GM18520 (cell line): ENCODE results near the gene FUT2.

ENCODE experiments used
- ATAC-seq: cut with Tn5 transposase; IDR thresholded peaks from one replicate; pipeline ENCODE4 v1.9.1; 2021; ENCODE audit not compliant: unreplicated experiment

The FUT2 gene

GRCh38 chr19:48724796-48725753, 29.3 kb downstream of the FUT2 start:
- ATAC-seq = no peak

GRCh38 chr19:48726556-48726955, 30.8 kb downstream of the FUT2 start:
- ATAC-seq = no peak

GRCh38 chr19:48728911-48729664, 33.3 kb downstream of the FUT2 start:
- no peak for ATAC-seq

- no peak for ATAC-seq
Observed at GRCh38 chr19:48731452-48731851, 35.7 kb downstream of the FUT2 start.

- ATAC-seq = no peak
Observed at GRCh38 chr19:48734625-48735024, 38.9 kb downstream of the FUT2 start.

GRCh38 chr19:48735031-48735615, 39.4 kb downstream of the FUT2 start:
- no peak for ATAC-seq

GRCh38 chr19:48737360-48737998, 41.7 kb downstream of the FUT2 start:
- ATAC-seq = no peak

- ATAC-seq = peak; percentile 85
Observed at GRCh38 chr19:48738557-48739403, 43.0 kb downstream of the FUT2 start.

GRCh38 chr19:48739404-48740163, 43.8 kb downstream of the FUT2 start:
- no peak for ATAC-seq

- ATAC-seq = no peak
Observed at GRCh38 chr19:48740164-48740972, 44.6 kb downstream of the FUT2 start, which contains the start of gene RASIP1. TSS of gene RASIP1 (minus strand) at chr19:48740610. CDS start at chr19:48740282, 328 bp downstream.

GRCh38 chr19:48741129-48741999, 45.6 kb downstream of the FUT2 start:
- no peak for ATAC-seq

GRCh38 chr19:48742096-48742495, 46.3 kb downstream of the FUT2 start:
- no peak for ATAC-seq

- no peak for ATAC-seq
Observed at GRCh38 chr19:48745208-48745995, 49.6 kb downstream of the FUT2 start.

GRCh38 chr19:48746110-48746509, 50.3 kb downstream of the FUT2 start:
- ATAC-seq = no peak

- no peak for ATAC-seq
Observed at GRCh38 chr19:48746738-48747575, 51.2 kb downstream of the FUT2 start, which contains the start of gene IZUMO1. TSS of gene IZUMO1 (minus strand) at chr19:48746909. CDS start at chr19:48745859, 1,050 bp downstream.
